Hematopoietic multipotent progenitor cell (in vitro differentiated cells): ENCODE data around the gene LRPPRC. TPM values are rescaled to one million over a fixed set of nuclear protein-coding genes. Genes with fewer than 3 reads are reported as not detected.

Experiments
- DNase-seq, 3 donors: peaks; one replicate each; pipeline ENCODE4 v3.0.0-alpha.2; 2011 to 2015; ENCODE audit warnings: low read depth in 2 of 3, low spot score in 2 of 3
- total RNA-seq: library from RNA; depleted of rRNA; stranded (reverse); fragments of >200 nt; gene quantifications from one replicate; pipeline ENCODE4 v1.2.3, GENCODE V29; 2012

LRPPRC gene
- total RNA-seq, 1 donor = 24.8 TPM

GRCh38 chr2:43874776-43875451 is 120.9 kb downstream of the LRPPRC start:
- no peak for DNase-seq

- DNase-seq = no peak
These were observed 123.6 kb downstream of the LRPPRC start for GRCh38 chr2:43872151-43872550.

- no peak for DNase-seq
These were observed 140.5 kb downstream of the LRPPRC start for GRCh38 chr2:43855292-43855691.

- no peak for DNase-seq
These were observed 141.1 kb downstream of the LRPPRC start for GRCh38 chr2:43854671-43855070.

- no peak for DNase-seq
These were observed 142.4 kb downstream of the LRPPRC start for GRCh38 chr2:43853141-43854081.

- DNase-seq = no peak
These were observed 143.5 kb downstream of the LRPPRC start for GRCh38 chr2:43852196-43852730.

- DNase-seq = no peak
These were observed 144.5 kb downstream of the LRPPRC start for GRCh38 chr2:43851011-43851980.

GRCh38 chr2:43848214-43848613 is 147.6 kb downstream of the LRPPRC start:
- DNase-seq = no peak

GRCh38 chr2:43846140-43846793 is 149.5 kb downstream of the LRPPRC start:
- DNase-seq = no peak

GRCh38 chr2:43845181-43845580 is 150.6 kb downstream of the LRPPRC start:
- no peak for DNase-seq

GRCh38 chr2:43842866-43843226 is 152.9 kb downstream of the LRPPRC start:
- DNase-seq = no peak

- no peak for DNase-seq
These were observed 153.6 kb downstream of the LRPPRC start for GRCh38 chr2:43841949-43842865.

GRCh38 chr2:43840965-43841364 is 154.8 kb downstream of the LRPPRC start:
- no peak for DNase-seq

- no peak for DNase-seq
These were observed 155.8 kb downstream of the LRPPRC start for GRCh38 chr2:43839776-43840564.

GRCh38 chr2:43838560-43839267 is 157.1 kb downstream of the LRPPRC start, which contains the start of the genes ABCG5 and ABCG8:
ABCG5 (minus strand) TSS chr2:43838839; CDS start chr2:43838679, 160 bp downstream.
ABCG8 (plus strand) TSS chr2:43838971; CDS start chr2:43839054, 83 bp downstream.
- DNase-seq = no peak

- no peak for DNase-seq
These were observed 157.8 kb downstream of the LRPPRC start for GRCh38 chr2:43837831-43838559.

- no peak for DNase-seq
These were observed 158.8 kb downstream of the LRPPRC start for GRCh38 chr2:43837033-43837432.
